Middle frontal gyrus (tissue), 1 donor: ENCODE results near the gene CDH23.

Experiments used
- DNase-seq: peaks from one replicate; pipeline ENCODE4 v3.0.0-alpha.2; 2015; ENCODE audit warnings: low spot score; ENCODE audit errors: extremely low spot score

CDH23 gene

DNA sequence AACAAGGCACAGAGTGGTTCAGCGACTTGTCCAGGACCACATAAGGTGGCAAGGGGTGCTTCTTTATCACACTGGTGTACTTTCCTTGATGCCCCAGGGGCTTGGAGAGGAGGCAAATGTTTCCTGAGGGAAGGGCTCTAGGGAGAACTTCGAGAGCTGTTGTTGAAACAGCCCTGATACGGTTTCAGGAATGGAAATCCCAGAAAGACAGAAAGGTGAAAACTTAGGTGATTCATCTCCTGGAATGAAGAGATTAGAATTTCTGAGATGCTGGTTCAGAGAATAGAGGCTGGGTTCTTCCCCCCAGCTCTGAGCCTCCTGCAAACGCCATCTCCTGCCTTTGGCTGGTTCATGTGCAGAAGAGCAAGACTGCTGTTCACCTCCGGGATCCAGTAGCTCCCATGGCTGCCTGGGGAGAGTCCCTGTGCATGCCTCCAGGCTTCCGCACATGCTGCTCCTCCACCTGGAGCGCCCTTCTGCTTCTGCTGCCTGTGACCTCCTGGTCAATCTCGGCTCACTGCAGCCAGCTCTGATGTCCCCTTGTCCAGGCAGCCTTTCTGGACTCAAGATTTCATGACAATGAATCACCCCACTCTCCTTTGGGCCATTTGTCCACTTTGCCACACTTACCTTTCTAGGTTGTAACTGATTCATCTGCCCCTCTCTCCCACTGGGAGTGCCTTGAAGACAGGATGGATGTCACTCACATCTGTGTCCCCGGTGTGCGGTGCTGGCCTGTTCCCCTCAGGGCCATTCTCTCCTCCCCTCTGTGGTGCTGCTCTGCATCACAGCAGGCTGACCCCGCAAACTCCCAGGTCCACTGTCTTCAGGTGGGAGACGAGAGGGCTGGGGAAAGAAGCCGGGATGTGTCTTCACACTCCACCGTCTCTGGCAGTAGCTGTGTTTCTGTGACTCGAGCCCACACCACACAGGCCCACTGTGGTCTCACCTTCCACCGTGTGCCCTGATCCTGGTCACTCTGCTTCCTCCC lies 3.6 kb upstream of the CDH23 start:
- no peak for DNase-seq

DNA sequence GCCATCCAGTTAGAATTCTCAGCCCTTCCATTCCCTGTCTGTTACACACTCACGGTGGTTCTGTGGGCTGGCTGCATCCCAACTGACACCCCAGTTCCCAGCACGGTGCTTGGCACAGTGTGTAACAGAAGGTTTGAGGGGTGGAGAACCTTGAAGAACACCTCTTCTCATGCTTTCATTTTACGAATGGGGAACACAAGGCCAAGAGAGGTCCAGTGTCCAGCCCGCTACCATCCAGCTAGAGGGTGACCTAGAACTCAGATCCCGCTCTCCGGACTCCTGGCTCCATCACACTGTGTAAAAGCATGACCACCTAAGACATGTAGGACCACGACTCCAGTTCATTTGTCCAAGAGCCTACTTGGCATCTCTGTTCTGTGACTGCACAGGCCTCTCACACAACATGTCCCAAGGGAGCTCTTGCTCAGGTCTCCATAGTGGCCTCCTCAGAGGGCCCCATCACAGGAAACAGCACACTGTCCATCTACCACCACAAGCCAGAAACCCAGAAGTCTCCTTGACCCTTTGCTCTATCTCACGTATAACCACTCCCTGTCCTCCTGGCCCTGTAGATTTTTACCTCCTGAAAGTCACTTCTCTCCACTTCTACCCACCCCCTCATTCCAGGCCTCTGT lies 2.8 kb upstream of the CDH23 start:
- no peak for DNase-seq

DNA sequence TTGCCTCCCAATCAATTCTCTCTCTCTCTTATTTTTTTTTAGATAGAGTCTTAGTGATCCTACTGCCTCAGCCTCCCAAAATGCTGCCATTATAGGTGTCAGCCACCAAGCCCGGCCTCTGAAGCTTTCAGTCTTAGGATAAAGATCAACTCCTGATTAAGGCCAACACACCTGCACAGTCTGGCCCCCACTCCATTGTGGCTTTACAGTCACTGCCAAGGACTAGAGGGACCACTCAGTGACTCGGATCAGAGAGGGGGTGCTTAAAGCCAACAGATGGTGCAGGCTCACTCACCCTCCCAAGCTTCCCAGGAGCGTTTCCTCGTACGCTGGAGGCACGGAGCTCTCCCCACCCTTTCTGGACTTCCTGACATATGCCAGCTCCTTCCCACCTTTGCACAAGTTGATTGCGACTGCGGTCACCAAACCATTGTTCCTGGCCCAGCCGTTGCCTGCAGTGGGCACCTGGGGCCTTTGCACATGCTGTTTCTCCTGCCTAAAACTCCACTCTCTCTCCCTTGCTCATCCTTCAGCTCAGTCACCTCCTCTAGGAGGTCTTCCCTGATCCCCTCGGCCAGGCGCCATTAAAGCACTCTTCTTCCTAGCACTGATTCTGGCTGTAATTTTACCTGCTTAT lies 1.7 kb upstream of the CDH23 start:
- no peak for DNase-seq

DNA sequence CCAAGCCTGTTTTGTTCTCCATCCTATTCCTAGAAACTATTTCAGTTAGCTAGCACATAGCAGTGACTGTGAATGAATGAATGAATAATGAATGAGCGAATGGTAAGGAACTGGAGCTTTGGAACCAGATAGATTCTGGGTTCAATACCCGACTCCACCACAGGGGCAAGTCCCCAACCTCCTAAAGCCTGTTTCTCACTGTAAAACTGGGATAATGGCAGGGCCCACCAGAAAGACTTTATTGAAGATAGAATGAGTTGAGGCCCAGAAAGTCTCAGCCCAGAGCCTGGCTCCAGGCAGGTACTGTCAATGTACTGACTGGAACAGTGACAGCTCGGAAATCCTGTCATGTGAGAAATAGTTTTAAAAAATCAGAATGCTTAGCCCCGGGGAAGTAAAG lies 1.1 kb upstream of the CDH23 start:
- no peak for DNase-seq

DNA sequence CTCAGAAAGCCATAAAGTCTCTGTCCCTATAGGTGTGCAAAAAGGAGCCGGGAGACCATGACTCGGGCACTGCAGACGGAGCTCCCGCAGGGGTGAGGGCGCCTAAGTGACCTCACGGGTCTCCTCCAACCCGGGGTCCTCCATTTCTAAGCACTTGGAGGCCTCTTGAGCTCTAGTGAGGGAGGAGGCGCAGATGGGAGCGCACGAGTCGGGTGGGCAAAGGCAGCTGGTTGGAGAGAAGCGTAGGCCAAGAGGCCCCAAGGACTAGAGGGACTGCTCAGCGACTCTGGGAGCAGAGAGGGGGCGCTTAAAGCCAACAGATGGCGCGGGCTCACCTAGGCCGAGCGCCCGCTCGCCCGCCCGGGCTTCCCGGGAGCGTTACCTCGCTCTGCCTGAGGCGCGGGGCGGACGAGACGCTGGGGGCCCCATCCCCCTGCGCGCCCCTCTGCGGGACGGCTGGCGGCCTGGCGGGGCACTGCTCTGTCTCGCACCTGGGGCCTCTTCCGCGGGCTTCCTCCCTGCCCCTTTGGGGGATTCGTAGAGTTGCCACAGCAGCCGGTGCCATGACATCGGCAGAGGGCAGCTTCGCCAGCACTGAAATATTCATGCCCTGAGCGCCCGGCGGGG lies 523 bp upstream of the CDH23 start:
- DNase-seq = no peak

DNA sequence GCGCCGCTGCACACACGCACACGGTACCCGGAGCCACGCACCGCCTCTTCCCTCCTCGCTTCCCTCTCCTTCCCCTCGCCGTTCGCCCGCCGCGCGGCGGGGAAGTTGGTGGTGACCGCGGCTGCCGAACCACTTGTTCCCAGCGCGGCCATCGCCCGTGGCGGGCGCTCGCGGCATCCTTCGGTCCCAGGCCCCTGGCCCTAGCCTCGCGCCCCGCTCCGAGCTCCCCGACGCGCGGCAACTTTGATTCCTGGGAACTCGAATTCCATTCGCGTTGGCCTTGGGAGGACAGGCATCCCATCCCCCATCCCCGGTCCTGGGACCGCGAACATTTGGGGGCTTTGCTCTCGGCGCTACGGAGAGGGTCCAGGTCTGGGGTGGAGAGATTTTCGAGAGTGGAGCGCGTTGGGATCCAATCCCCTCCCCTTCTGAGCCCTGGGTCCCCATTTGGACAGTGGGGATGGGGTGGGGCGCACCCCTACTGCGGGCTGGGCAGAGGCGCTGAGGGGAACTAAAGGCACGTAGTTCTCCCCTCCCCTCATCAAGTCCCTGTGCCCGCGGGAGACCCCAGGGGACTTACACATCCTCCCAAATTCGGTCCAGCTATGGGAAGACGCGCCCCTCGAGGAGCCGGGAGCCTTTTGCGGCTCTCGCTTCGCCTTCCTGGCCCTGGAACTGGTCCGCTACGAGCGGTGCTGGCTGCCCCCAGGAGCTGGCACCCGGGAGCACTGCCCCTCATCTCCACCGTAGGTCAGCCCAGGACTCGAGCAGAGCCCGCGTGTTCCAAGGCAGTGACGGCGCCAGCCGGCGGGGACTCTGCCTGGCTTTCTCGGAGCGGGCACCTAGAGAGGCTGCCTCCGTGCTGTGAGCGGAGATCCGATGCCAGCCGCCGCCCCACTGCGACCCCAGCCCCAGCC lies 834 bp downstream of the CDH23 start:
- no peak for DNase-seq

DNA sequence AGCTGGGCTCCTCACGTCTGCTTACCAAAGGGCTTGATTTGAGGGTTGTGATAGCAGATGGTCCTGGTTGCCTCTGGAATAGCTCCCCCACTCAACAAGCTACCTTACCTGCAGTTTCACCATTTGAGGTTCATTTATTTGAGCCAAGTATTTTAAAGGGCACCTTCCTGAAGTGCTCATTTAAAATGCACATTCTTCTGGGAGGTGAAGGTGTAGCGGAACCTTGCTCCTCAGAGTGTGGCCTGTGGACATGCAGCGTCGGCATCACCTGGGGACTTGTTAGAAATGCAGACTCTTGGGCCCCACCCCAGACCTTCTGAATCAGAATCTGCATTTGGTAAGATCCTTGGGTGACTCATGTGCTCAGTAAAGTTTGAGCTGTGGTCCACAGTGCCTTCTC lies 2.3 kb downstream of the CDH23 start:
- no peak for DNase-seq

DNA sequence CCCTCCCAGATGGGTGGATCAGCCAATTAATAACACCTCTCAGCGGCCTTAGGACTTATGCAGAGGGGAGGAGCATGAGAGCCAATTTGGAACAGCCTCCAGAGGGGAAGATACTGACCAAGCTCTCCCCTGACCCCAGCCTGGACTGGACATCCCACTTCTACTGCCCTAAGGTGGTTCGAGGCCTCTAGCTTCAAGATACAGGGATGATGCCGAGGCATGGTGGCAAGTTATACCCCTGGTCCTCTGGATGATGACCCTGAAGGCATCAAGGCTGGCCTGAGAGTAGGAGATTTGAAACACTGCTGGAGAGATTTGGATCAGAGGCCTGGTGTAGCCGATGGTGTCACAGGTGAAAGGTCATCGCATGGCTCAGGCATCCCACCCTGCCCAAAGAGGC lies 3.2 kb downstream of the CDH23 start:
- DNase-seq = no peak

DNA sequence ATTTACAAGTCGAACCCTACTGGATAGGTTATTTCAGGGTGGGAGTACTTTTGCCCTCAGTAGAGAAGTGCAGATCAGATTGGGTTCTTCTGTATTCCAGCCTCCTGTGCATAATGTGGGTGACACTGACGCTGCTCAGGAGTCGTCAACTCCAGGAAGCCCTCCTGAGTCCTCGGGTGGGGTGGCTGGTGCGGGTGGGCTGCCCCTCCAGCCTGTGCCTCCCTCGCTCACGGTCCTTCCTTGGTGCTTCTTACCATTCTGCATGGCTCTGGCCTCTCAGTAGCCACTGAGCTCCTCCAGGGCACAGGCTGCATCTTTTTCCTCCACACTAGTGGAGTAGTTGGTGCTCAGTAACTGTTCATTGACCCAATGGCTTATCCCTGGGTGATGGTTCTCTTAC lies 4.3 kb downstream of the CDH23 start:
- DNase-seq = no peak

DNA sequence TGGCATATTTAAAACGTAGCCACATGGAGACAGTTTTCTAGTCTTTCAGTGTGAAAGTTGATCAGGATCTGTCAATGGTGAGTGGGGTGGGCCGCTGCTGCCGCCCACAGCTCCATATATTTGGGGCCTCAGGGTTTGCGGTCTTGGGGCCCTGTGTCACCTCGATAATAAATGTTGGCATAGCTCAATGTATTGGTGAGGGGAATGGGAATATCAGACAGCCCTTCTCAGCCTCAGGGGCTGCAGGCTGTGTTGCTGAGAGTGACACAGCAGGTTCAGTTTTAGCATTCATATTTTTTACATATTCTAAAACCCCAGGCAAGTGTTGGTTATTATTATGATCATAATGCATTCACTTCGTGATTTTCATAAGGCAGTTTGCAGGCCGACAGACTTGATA lies 5.3 kb downstream of the CDH23 start:
- no peak for DNase-seq

DNA sequence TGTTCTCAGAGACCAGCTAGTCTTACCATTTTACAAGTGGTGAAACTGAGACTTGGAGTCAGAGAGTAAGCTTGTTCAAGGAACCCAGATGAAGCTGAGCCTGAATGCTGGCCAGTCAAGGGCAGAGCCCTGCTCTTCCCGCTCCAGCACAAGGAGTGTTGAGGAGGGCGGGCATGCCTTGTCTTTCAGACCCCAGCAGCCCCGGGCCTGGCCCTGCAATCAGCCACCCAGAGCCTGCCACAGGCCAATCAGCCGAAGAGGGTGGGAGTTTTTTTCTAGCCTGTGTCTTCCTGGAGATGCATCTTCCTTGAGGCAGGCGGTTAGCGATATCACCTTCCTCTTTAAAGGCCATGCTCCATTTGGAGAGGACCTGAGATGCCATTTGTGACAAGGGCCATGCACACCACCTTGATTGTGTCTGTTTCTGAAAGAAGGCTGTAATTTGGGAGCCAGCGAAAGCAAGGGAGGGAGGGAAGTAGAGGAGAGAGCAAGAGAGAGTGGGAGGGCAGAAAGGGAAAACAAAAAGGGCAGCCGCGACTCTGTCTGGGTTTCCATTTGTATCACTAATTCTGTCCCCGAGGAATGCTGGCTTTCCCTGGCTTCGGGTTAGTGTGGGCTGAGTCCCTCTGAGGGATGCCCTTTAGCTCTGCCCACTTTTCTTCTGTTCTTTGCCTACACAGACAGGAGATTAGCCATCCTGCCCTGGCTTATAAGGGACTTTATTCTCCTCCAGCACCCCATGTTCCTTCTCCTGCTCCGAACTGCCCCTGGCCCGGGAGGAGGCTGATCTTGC lies 8.0 kb downstream of the CDH23 start:
- DNase-seq = no peak

DNA sequence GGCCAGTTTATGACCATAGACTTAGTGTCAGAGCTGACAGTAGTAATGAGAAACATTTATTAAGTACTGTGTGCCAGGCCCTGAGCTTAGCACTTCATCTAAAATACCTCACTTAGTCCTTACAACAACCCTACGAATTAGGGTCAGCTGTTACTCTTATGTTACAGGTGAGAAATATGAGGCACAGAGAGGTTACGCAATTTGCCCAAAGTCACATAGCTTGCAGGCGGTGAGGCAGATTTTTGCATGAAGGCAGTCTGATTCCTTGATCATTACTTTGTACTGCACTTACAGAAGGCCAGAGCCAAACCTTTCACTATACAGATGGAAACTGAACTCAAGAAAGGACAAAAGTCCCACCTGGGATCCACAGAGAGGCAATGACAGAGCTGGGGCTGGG lies 10.2 kb downstream of the CDH23 start:
- no peak for DNase-seq

DNA sequence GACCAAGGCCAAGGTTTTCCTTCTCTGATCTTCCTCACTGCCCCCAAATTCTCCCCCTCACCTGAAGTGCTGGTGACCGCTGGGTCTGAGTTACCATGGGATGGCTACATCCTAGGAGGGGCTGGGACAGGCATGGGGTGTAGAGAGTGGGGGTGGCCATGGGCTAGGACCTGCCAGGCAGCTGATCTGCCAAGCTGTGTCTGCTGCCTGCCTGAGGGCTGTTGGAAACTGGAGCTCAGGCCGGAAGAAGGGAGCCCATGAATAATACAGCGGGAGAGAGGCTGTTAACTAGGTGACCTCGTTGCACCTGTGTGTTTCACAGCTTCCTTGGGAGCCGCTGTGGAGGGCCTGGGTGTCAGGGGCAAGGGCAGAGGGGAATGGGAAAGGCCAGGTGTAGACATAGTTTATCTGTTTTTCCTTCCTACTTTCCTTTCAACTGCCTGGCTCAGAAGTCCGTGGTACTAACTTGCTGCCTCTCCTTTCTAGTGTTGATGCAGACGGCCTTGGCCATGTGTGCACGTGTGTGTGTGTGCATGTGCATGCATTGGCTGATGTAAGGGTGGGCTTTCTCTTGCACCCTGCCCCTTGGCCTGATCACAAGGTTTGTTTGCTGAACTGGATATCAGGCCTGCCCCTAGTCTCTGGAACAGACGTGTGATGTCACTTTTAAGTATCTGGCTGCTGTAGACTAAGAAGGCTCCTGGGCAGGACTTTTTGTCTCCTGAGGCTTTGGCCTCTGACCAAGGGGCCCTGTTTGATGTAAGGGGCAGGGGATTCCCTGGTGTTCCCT lies 11.9 kb downstream of the CDH23 start:
- DNase-seq = no peak

DNA sequence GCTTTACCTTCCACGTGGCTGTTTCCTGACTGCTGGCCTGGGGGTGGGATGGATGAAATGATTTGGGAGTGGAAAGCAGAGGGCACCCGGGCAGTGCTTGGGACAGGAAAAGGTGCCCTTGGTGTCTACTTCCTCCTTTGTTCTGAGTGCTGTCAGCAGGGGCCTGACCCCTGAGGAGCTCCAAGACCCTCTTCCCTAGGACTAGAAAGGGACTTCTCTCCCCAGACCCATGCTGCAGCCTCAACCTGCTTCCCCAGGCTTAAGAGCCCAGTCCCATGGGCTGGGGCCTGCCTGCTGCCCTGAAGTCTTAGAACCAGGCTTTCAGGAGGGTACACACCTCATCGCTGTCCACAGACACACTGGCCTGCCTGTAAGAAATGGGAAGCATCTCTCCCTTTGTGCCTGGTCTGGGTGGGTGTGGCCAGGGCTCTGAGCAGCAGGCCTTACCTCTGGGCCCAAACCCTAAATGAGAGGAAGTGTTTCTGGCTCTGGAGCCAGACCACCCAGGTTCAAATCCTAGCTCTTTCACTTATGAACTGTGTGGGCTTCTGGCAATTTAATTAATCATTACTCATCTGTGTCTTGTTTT lies 12.9 kb downstream of the CDH23 start:
- no peak for DNase-seq

DNA sequence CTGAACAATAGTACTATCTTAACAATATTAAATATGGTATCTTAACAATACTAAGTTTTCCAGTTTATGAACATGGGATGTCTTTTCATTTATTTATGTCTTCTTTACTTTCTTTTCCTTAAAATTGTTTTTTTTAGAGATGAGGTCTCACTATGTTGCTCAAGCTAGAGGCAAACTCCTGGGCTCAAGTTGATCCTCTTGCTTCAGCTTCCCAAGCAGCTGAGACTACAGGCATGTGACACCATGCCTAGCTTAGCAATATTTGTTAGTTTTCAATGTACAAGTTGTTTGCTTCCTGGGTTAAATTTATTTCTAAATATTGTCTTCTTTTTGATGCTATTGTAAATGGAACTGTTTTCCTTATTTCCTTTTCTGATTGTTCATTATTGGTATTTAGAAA lies 16.9 kb downstream of the CDH23 start:
- DNase-seq = no peak

DNA sequence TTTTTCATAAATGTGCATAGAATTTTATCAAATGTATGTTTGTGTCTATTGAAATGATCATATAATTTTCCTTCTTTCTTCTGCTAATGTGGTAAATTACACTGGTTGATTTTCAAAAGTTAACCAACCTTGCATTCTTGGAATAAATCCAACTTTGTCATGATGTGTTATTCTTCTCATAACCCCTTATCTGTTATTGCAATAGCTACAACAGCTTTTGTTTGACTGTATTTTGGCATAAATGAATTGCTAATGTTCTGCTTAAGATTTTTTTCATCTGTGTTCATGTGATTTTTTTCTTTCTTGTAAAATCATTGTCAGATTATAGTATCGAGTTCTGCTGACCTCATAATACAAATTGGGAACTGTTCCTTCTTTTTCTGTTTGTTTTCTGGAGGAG lies 17.6 kb downstream of the CDH23 start:
- no peak for DNase-seq

DNA sequence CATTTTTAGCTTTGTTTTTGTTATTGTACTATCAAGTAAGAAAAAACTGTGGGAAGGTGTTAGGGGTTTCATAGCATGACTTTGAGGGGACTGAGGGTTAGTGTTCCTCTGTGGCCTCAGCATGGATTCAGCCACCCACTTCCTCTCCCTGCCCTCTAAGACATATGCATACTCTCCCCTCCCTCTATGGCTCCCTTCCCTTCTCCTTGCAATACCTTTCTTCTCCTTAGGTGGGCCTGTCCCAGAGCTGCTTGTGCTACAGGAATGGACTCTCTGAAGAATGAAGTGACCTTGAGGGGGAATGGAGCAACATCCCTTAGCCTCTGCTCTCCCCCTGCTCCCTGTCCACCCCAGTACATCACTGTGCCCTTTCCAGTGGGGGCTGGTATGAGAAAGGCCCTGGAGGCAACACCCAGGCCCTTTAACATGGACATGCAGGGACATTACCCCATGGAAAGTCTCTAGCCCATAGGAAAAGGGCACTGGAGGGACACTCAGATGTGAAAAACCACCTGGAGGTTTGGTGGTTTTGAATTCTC lies 22.4 kb downstream of the CDH23 start:
- no peak for DNase-seq

DNA sequence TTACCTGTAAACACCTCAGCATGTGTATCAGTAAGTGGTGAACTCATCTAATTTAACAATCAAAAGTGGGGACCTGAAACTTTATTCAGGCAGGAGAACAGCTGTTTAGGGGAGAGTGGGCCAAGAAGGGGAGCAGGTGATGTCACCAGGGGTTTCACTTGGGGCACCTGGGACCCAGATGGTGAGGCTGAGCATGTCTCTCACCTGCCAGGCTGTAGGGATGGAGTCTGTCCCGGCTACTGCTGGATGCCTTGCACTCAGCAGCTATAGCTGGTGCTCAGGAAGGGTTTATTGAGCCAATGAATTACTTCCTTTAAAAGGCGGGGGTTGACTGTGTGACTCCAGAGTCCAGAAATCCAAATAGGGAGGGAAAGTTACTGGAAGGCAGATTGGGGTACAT lies 23.0 kb downstream of the CDH23 start:
- no peak for DNase-seq

DNA sequence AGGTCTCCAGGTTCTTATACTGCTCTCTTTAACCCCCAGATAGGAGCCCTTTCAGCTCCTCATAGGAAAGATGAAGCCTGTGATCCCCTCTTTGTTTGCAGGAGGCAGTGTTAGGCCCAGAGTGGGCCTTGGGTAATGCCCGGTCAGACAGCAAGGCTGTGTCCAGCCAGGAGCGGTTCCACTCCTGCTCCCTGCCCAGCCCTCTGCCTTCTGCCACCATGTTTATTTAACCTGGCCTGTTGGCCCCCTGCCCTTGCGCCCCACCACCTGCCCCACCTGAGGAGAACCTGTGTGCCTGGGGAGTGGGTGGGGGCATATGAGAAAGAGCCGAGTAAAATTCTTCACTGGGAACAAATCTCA lies 24.3 kb downstream of the CDH23 start:
- no peak for DNase-seq
